Erythroblast (primary cell): Measurements from ENCODE around the gene SLC25A43.

Experiments used
- GATA1 ChIP-seq: IDR thresholded peaks from 2 replicates; pipeline ENCODE4 v1.6.1; 2011; ENCODE audit warnings: low read depth, mild to moderate bottlenecking, control low read depth, low read length, moderate library complexity
- POLR2A ChIP-seq: IDR thresholded peaks from 2 replicates; pipeline ENCODE4 v1.6.1; 2011; ENCODE audit warnings: mild to moderate bottlenecking, low read length

DNA sequence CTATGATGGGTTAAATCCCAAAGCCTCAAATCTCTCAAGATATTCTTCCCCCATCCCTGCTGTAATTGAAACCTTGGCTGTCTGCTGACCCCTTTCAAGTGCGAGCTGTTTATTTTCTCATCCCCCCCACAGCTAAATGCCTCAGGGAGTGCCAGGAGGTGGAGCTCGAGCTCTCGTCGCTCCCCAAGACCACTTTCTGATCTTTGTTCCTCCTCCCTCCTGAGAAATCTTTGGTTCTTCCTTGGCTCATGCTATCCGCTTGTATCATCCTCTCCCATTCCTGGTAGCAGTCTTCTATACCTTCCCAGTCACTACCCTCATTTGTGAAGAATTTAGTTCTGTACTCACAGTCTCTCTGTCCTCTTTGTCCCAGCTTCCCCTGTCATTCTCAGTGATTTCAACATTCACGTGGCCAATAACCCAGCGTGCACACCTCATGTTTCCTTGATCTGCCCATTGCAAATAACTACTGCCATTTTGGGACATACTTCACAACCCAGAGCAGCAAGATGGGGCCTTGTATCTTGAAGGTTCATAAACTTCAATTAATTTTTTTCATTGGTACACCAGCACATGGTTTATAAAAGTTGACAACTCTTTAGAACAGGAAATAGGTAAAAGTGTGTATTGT lies 9.2 kb upstream of the SLC25A43 start:
- TF ChIP-seq POLR2A (no peak), GATA1 (no peak)
